Umbilical cord (tissue), 2 donors: Measurements from ENCODE around the gene EPG5. TPM values are rescaled to one million over a fixed set of nuclear protein-coding genes. Genes with fewer than 3 reads are reported as not detected.
"Not testable (repeated sequence)": the region's sequence is repeated elsewhere in the genome, so short reads cannot be mapped to it uniquely, and the experiment has no call there.

Experiments used
- DNase-seq: peaks from one replicate; pipeline ENCODE4 v3.0.0-alpha.2; 2015; ENCODE audit warnings: low spot score
- total RNA-seq: library from RNA; depleted of rRNA; stranded (reverse); fragments of >200 nt; gene quantifications from one replicate; pipeline ENCODE4 v1.2.3, GENCODE V29; 2014; ENCODE audit warnings: low replicate concordance; ENCODE audit not compliant: insufficient read depth

EPG5 gene, protein sequence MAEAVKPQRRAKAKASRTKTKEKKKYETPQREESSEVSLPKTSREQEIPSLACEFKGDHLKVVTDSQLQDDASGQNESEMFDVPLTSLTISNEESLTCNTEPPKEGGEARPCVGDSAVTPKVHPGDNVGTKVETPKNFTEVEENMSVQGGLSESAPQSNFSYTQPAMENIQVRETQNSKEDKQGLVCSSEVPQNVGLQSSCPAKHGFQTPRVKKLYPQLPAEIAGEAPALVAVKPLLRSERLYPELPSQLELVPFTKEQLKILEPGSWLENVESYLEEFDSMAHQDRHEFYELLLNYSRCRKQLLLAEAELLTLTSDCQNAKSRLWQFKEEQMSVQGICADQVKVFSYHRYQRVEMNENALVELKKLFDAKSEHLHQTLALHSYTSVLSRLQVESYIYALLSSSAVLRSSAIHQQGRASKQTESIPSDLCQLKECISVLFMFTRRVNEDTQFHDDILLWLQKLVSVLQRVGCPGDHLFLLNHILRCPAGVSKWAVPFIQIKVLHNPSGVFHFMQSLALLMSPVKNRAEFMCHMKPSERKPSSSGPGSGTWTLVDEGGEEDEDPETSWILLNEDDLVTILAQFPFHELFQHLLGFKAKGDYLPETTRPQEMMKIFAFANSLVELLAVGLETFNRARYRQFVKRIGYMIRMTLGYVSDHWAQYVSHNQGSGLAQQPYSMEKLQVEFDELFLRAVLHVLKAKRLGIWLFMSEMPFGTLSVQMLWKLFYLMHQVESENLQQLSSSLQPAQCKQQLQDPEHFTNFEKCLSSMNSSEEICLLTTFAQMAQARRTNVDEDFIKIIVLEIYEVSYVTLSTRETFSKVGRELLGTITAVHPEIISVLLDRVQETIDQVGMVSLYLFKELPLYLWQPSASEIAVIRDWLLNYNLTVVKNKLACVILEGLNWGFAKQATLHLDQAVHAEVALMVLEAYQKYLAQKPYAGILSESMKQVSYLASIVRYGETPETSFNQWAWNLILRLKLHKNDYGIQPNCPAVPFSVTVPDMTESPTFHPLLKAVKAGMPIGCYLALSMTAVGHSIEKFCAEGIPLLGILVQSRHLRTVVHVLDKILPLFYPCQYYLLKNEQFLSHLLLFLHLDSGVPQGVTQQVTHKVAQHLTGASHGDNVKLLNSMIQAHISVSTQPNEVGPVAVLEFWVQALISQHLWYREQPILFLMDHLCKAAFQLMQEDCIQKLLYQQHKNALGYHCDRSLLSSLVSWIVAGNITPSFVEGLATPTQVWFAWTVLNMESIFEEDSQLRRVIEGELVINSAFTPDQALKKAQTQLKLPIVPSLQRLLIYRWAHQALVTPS (N-terminal part only)
- 23.8 TPM for total RNA-seq

DNA sequence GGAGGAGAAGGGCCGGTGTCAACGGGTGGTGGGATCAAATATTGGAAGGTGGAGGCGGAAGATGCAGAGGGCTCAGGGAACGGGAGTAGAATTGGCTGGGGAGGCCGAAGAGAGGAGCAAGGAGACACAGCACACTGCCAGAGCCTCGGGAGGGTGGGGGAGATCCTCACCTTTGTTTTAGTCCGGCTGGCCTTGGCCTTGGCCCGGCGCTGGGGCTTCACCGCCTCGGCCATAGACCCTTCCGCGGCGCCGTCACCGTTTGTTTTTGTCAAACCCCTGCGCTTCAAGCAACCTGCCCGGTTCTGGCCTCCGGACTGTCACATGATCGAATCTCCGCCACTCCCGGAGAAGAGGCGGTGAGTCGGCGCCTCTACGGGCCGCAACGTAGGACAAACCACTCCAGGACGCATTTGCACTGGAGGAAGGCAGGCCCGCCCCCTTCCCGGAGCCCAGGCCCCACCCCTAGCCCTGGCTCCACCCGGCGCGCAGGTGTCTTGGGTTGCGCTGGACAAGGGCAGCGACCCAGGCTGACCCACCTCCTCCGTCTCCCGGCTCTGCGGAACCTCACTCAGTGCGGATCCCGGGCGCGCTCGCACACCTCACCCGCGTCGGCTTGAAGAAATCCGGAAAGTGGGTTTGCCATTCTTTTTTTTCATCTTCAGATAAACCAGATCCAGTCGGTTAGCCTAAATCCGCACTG lies at the start of gene EPG5:
Gene EPG5, minus strand, starts transcription at position 323 of the 700 bp plus-strand sequence. Its CDS starts 90 bp downstream, at position 233.
- peak; percentile 98 for DNase-seq

GRCh38 chr18:46013484-46014189 lies 46.5 kb upstream of the EPG5 start:
- no peak for DNase-seq

- no peak for DNase-seq
Measured at GRCh38 chr18:46010676-46011075, 43.5 kb upstream of the EPG5 start.

DNA sequence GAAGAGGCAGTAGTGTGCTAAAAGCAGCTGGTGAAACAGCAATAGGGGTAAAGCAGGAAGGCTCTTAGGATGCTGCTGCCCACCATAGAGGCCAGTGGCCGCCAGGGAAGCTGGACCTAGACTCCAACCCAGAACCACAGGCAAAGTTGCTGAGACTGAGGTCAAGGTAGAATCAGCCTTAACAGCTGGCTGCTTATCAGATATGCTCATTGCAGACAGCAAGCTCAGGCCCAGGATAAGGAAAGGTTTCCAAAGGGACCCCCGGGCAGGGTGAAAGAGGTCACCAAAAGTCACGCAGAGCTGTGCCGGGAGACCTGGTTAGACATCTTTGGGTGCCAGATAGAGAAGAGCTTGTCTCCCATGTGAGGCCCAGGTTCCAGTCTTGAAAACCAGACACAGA lies 42.9 kb upstream of the EPG5 start:
- no peak for DNase-seq

DNA sequence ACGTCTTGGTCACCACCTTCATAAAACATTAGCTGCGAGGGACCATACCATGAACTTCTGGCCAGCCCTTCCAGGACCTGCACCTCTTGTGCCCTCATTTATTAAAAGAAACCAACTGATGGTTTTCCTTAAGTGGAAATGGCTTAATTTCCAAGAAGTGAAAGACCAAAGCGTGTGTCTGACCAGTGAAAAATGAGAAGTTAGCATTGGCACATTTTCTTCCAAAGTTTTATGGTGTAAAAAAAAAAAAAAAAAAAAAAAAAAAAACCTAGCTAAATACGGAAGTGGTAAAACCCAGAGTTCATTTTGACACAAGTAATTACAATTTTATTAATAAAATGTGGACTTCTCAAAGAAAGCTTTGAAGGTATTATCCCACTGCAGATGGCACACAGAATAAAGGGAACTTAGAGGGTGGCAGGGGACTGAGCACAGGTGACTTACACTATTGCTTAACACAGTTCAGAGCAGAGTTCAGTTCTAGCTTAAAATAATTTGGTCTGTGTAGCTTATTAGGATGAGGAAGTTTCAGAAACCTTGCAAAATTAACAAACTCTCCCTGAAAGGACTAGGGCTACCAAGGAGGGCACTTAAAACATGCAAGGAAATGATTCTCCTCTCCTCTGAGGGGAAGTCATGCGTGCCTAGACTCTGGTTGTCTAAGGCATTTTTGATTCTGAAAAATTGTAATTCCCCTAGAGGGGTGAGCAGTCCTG lies 42.2 kb upstream of the EPG5 start:
- no peak for DNase-seq

DNA sequence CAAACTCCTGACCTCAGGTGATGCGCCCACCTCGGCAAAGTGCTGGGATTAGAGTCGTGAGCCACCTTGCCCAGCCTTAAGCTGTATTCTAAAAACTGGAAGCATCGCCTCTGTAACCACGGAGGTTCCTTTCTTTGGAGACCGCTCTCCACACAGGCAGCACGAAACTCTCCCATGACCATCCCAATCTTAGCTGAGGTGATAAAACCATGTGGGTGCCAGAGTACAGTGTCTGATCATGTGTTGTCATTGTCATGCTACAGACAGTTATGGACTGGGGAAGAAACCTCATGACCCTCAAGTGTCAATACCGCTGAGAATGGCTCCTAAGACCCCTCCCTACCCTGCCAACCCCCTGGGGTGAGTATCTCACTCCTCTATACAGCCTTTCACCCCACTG lies 41.4 kb upstream of the EPG5 start:
- DNase-seq: no peak

- no peak for DNase-seq
Measured at GRCh38 chr18:46007165-46007564, 40.0 kb upstream of the EPG5 start.

DNA sequence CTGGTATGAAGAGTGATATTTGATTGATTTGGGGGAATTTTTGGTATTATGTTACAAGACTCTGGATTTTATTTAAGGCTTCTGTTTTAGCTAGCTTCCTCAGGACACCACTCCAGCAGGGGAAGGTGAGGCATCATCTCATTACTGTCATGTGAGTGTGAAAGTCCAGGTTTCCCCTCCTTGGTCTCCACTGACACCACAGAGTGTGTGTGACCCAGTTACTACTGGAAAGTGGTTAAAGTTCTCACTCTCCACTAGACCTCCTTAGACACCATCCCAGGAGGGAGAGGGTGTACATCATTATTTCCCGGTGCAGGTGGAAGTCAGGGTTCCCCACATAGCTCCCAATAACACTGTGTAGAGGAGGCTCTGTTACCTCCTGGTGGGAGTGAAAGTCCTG lies 35.8 kb upstream of the EPG5 start:
- no peak for DNase-seq

DNA sequence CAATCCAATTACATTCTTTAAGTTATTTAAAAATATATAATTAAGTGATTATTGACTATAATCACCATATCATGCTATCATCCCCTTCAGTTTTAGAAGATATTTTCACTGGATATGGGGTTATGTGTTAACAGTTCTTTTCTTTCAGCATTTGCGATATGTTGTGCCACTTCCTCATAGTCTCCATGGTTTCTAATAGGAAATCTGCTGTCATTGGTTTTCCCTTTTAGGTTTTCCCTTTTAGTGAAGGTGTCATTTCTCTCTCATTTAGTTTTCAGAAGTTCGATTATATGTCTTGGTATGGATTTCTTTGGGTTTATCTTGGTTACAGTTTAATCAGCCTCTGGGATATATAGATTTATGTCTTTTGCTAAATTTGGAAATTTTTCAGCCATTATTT lies 34.8 kb upstream of the EPG5 start:
- no peak for DNase-seq

GRCh38 chr18:46001074-46001473 lies 33.9 kb upstream of the EPG5 start:
- DNase-seq: no peak

- DNase-seq: no peak
Measured at GRCh38 chr18:45999536-45999935, 32.4 kb upstream of the EPG5 start.

GRCh38 chr18:45998244-45998643 lies 31.1 kb upstream of the EPG5 start:
- no peak for DNase-seq

GRCh38 chr18:45997700-45998151 lies 30.6 kb upstream of the EPG5 start:
- DNase-seq: no peak

- no peak for DNase-seq
Measured at GRCh38 chr18:45995461-45995860, 28.3 kb upstream of the EPG5 start.

DNA sequence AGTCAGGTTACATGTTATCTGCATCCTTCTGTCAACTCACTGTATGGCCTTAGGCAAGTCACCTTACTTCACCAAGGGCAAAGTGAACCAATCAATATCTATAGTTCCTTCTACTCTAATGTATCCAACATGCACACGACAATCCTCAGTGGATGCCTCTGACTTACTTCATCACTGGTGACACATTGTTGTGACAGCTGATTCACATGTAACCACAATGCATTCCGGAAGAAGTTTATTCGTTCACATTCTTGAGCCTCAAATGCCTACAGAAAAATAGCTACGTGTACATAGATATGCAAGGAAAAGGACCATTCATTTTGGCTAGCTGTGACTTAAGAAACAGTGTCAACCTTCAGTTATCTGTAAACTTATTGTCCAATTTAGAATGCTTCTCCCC lies 26.3 kb upstream of the EPG5 start:
- no peak for DNase-seq

DNA sequence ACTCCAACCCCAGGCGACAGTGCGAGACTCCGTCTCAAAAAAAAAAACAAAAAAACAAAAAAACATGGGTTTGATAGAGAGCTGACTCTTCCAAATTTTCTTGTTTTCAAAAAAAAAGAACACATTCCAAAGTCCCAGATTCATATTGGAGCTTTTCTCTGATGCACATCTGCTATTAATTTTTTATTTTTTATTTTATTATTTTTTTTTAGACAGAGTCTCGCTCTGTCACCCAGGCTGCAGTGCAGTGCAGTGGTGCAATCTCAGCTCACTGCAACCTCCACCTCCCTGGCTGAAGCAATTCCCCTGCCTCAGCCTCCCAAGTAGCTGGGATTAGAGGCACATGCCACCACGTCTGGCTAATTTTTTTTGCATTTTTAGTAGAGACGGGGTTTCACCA lies 25.4 kb upstream of the EPG5 start:
- not testable (repeated sequence) for DNase-seq

GRCh38 chr18:45991788-45992187 lies 24.7 kb upstream of the EPG5 start:
- DNase-seq: no peak

DNA sequence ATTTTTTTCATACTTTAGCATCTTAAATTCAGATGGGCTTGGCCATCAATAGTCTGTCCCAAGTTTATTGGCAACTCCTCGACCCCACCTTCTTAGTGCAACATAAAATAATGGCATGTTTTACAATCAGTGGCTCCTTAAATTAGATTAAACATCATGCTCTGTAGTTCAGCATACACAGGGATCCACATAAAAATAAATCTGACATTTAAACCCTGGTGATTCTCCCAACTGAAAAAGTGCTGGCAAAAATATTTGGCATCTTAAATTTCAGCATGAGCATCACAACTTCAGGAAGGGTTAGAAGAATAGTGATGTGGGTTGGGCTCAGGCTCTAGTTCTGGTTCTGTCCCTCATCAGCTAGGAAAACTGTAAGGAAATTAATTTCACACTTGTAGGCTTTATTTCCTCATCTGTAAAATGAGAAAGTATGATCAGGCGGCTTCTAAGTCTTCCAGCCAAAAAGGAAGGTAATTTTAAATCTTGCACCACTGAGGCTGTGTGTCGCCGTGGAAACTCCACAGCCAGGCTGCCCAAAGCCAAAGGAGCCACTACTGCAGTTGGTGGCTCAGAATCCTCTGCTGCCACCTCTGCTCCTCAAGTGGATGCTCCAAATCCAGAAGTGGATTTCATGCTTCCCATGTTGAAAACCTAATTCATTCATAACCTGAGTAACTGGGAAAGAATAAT lies 17.6 kb upstream of the EPG5 start:
- no peak for DNase-seq

DNA sequence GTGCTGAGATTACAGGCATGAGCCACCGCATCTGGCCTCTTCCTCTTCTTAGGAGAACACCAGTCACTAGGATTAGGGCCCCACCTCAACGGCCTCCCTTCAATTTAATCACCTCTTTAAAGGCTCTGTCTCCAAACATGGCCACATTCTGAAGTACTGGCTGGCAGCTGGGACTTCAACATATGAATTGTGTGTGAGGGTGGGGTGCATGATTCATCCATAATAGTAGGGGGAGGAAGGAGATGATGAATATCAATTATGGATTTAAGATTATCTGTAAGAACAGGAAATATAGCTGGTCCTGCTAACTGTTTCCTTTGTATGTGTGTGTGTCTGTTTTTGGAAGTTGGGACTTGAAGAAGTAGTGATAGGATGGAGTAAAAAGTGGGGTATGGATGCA lies 14.7 kb upstream of the EPG5 start:
- no peak for DNase-seq
